CD8-positive, alpha-beta memory T cell (primary cell): ENCODE measurements around the gene KIFC3. TPM values are rescaled to one million over a fixed set of nuclear protein-coding genes. Genes with fewer than 3 reads are reported as not detected.

Source experiments
- CTCF ChIA-PET: fragments of 350-600 bp; sonication (Branson Sonifier 250); formaldehyde crosslinking; loops from one replicate; lab custom pipeline; 2021; ENCODE audit warnings: antibody characterized with exemption; lab: Charles Lee
- POLR2A ChIA-PET: fragments of 350-600 bp; sonication (Branson Sonifier 250); formaldehyde crosslinking; loops from one replicate; lab custom pipeline; 2021; ENCODE audit warnings: antibody characterized with exemption; lab: Charles Lee
- DNase-seq, 5 donors: peaks; one replicate each; pipeline versions ENCODE4 v3.0.0 to v3.0.0-alpha.2; 2020 to 2022; ENCODE audit warnings: mixed read lengths in 1 of 5
- H3K27ac ChIP-seq: one replicate; pipeline ENCODE4 v1.7.0; 2013; ENCODE audit warnings: low read depth, mild to moderate bottlenecking, low read length, moderate library complexity
- H3K27me3 ChIP-seq: 2 replicates; pipeline ENCODE4 v1.7.0; 2013; ENCODE audit warnings: low read length, mild to moderate bottlenecking; ENCODE audit not compliant: insufficient read depth, poor library complexity, severe bottlenecking
- H3K36me3 ChIP-seq: 2 replicates; pipeline ENCODE4 v1.7.0; 2013; ENCODE audit warnings: mild to moderate bottlenecking, low read length, moderate library complexity; ENCODE audit not compliant: insufficient read depth
- H3K4me1 ChIP-seq: 2 replicates; pipeline ENCODE4 v1.7.0; 2013; ENCODE audit warnings: mild to moderate bottlenecking, low read length, moderate library complexity; ENCODE audit not compliant: insufficient read depth
- H3K4me3 ChIP-seq: 2 replicates; pipeline ENCODE4 v1.7.0; 2013; ENCODE audit warnings: mild to moderate bottlenecking, low read length
- H3K9me3 ChIP-seq: 2 replicates; pipeline ENCODE4 v1.7.0; 2013; ENCODE audit warnings: mild to moderate bottlenecking, low read length
- H3K27ac Mint-ChIP-seq, 8 donors: one replicate each; pipeline ENCODE4 v1.8.0; 2020 to 2021; ENCODE audit warnings: mixed read lengths in 8 of 8, mild to moderate bottlenecking in 6 of 8, inconsistent platforms in 3 of 8, moderate library complexity in 3 of 8
- H3K27me3 Mint-ChIP-seq, 2 donors: one replicate each; pipeline ENCODE4 v1.8.0; 2020 to 2021; ENCODE audit warnings: mixed read lengths in 2 of 2, mild to moderate bottlenecking in 1 of 2, moderate library complexity in 1 of 2
- H3K36me3 Mint-ChIP-seq, 3 donors: one replicate each; pipeline ENCODE4 v1.8.0; 2020 to 2021; ENCODE audit warnings: mixed read lengths in 3 of 3, inconsistent platforms in 1 of 3, mild to moderate bottlenecking in 1 of 3
- H3K4me1 Mint-ChIP-seq, 3 donors: one replicate each; pipeline ENCODE4 v1.8.0; 2020 to 2021; ENCODE audit warnings: mixed read lengths in 3 of 3, inconsistent platforms in 1 of 3, mild to moderate bottlenecking in 1 of 3
- H3K4me3 Mint-ChIP-seq, 7 donors: one replicate each; pipeline ENCODE4 v1.8.0; 2020 to 2021; ENCODE audit warnings: mixed read lengths in 7 of 7, mild to moderate bottlenecking in 6 of 7, moderate library complexity in 4 of 7, inconsistent platforms in 2 of 7
- H3K9me3 Mint-ChIP-seq, 5 donors: one replicate each; pipeline ENCODE4 v1.8.0; 2020 to 2022; ENCODE audit warnings: mixed read lengths in 5 of 5, mild to moderate bottlenecking in 3 of 5, moderate library complexity in 2 of 5, inconsistent platforms in 1 of 5
- polyA plus RNA-seq: library from polyadenylated mRNA; unstranded; fragments of 300-500 nt; fragmentation: Illumina TruSeq; gene quantifications from one replicate; pipeline ENCODE4 v1.2.3, GENCODE V29; 2021
- total RNA-seq, 2 experiments: library from RNA; stranded (reverse); gene quantifications; one replicate each; pipeline ENCODE4 v1.2.3, GENCODE V29; 2021

The KIFC3 gene
- total and polyA plus RNA-seq, 3 experiments from 2014 or later, result 0.82 to 3.2 (median 2.9) TPM

DNA sequence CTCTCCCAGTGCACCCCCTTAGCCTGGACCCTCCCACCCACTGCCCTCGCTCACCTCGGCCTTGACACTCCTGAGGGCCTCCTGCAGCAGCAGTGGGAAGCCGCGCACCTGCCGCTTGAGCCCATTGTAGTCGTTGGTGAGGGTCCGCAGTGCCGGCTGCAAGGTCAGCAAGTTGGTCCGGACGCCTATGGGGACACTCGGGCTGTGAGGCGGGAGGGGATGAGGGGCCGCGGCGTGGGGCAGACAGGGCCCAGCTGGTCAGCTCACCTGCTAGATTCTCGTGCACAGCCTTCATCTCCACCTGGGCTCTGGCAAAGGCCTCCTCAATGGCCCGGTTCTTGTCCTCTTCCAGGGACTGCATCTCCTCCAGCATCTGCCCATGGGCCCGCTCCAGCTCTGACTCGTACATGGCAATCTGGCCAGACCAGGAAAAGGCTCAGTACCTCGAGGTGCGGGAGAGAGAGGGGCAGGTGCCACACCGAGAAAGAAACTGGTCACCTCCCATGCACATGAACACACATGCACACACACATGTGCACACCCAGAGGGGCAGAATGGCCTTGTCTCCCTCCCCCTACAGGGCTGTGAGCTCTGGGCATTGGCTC is 32.6 kb downstream of the KIFC3 start:
- Histone ChIP-seq H3K4me1 (no peaks in the 10 kb centered on the region), H3K4me3 (no peak overlapping the region), H3K27ac (no peak overlapping the region), H3K27me3 (no peaks in the 10 kb centered on the region), H3K9me3 (no peaks in the 10 kb centered on the region), H3K36me3 (no peaks in the 10 kb centered on the region)
- Mint-ChIP-seq H3K4me3 (no peak overlapping the region), H3K27me3 (no peaks in the 10 kb centered on the region), H3K9me3 (no peaks in the 10 kb centered on the region), H3K27ac (no peak overlapping the region), H3K36me3 (no peaks in the 10 kb centered on the region), H3K4me1 (no peaks in the 10 kb centered on the region)
- DNase-seq, result no peak
- ChIA-PET POLR2A (no interaction called here), CTCF (interaction anchor here (0.7 kb wide), 1 partner anchor 24 kb away, joined by 3 read pairs; no protein-coding TSS in a partner anchor)

DNA sequence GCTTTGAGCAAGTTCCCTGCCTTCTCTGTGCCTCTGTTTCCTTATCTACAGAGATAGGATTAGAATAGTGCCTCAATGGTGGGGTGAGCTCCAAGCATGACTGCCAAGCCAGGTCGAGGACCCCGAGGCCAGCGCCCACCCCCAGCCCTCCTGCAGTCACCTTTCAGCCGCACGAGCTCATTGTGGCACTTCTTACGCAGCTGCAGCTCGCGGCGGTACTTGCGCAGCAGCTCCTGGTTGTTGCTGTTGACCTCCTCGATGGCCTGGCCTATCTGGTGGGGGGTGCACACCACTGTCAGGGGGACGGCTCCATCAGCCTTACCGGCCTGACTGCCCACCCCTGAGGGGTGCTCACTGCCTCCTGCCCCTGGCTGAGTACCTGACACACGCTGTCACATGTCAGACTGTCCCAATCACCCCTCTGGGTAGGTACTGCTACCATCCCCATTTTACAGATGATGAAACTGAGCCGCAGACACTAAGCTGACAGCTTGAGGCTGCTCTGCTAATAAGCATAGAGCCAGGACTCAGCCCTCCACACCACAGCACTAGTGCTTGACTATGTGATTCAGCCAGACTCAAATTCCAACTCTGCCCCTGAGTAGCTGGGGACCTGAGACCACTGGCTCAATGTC is 35.5 kb downstream of the KIFC3 start:
- CTCF ChIA-PET, result interaction anchor here (3.9 kb wide), 1 partner anchor 10 kb away, joined by 17 read pairs; no protein-coding TSS in a partner anchor

DNA sequence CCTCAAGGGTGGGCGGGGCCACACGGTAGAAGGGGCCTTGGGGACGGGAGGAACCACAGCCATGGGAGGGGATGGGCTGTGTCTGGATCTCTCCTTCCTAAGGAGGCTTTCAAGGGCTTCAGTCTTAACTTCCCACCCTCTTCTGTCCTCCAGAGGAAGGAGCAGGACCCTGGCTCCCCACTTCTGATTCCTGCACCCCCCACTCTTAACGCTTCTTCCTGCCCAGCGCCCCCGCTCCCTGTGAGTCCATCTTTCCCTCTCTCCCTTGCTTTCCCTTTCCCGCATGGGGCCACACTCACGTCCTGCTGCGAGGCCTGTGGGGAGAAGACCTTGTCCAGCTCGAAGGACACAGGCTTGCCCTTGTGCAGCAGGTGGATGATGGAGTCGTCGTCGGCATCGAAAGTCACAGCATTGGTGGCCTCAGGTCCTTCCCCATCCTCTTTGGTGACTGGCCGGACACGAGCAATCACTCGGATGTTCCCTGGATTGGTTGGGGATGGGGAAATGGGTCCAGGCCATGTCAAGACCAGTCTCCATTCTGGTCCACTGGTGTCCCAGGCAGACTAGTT is 37.0 kb downstream of the KIFC3 start:
- Mint-ChIP-seq H3K4me3 (no peak overlapping the region), H3K9me3 (no peaks in the 10 kb centered on the region), H3K4me1 (no peaks in the 10 kb centered on the region), H3K27me3 (no peaks in the 10 kb centered on the region), H3K36me3 (no peaks in the 10 kb centered on the region), H3K27ac (no peak overlapping the region)
- Histone ChIP-seq H3K27ac (no peak overlapping the region), H3K36me3 (no peaks in the 10 kb centered on the region), H3K4me3 (no peak overlapping the region), H3K4me1 (no peaks in the 10 kb centered on the region), H3K27me3 (no peaks in the 10 kb centered on the region), H3K9me3 (no peaks in the 10 kb centered on the region)
- POLR2A ChIA-PET, result no interaction called here
- CTCF ChIA-PET, result interaction anchor here (3.9 kb wide), 1 partner anchor 8 kb away, joined by 17 read pairs; no protein-coding TSS in a partner anchor
- DNase-seq, result no peak

More for the DNA sequence above, 35.5 kb downstream of the KIFC3 start:
- peak overlapping the region in 2 of 8 donors; percentile 21 to 42 for H3K27ac Mint-ChIP-seq
- Histone ChIP-seq H3K36me3 (no peaks in the 10 kb centered on the region), H3K27me3 (no peaks in the 10 kb centered on the region), H3K9me3 (no peaks in the 10 kb centered on the region), H3K4me3 (no peak overlapping the region), H3K27ac (no peak overlapping the region), H3K4me1 (no peaks in the 10 kb centered on the region)
- H3K4me1 Mint-ChIP-seq, result no peaks in the 10 kb centered on the region
- H3K27me3 Mint-ChIP-seq, result no peaks in the 10 kb centered on the region
- H3K9me3 Mint-ChIP-seq, result no peaks in the 10 kb centered on the region
- POLR2A ChIA-PET, result no interaction called here
- H3K4me3 Mint-ChIP-seq, result no peak overlapping the region
- H3K36me3 Mint-ChIP-seq, result no peaks in the 10 kb centered on the region
- no peak for DNase-seq

DNA sequence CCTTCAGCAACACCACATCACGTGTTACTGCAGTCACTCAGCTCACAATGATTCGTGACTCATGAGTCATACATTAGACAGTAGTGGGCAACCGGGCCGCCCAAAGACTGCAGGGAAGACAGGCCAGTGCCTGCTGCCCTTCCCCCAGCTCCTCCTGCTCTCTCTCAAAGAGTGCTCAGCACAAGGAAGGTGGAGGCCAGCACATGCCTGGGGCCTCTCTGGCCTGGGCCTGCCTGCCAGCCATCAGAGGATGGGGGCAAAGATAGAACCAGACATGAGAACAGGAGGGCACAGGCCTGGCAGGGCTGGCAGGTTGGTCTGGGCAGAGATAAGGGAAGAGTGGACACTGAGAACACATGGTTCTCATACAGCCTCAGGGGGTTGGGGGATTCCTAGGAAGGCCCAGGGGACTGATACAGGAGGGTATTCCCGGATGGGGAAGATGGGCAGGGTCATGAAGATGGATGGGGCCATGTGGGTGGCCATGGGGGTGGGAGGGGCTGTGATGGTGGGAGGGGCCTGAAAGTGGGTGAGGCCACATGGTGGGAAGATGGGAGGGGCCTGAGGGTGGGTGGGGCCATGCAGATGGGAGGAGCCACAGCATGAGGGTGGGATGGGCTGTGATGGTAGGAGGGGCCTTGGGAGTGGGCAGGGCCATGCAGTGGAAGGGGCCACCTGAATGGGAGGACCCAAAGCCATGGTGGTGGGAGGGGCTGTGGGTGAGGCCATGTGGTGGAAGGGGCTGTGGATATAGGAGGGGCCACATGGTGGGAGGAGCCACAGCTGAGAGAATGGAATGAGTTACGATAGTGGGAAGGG is 37.7 kb downstream of the KIFC3 start:
- peak in 3 of 5 donors; percentile 14 to 19 (median 16) for DNase-seq
- Mint-ChIP-seq H3K27me3 (no peaks in the 10 kb centered on the region), H3K36me3 (no peaks in the 10 kb centered on the region), H3K27ac (no peak overlapping the region), H3K4me1 (no peaks in the 10 kb centered on the region), H3K9me3 (no peaks in the 10 kb centered on the region), H3K4me3 (no peak overlapping the region)
- H3K36me3 ChIP-seq, result no peaks in the 10 kb centered on the region
- no peak overlapping the region for H3K4me3 ChIP-seq
- H3K27ac ChIP-seq, result no peak overlapping the region
- CTCF ChIA-PET, result no interaction called here
- POLR2A ChIA-PET, result no interaction called here
- no peaks in the 10 kb centered on the region for H3K4me1 ChIP-seq
- H3K9me3 ChIP-seq, result no peaks in the 10 kb centered on the region
- H3K27me3 ChIP-seq, result no peaks in the 10 kb centered on the region

DNA sequence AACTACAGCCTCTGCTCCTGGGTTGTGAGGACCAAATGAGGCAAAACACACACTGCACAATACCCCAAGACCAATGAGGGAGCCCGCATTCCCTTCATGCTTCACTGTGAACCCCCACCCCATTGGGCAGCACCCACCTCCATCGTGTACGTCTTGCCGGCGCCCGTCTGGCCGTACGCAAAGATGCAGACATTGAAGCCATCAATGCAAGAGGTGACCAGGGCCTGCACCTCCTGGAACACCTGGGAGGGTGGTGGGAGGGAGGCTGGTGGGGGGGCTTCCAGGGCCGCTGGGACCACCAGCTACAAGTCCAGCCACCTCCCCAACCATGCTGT is 38.3 kb downstream of the KIFC3 start:
- H3K4me3 ChIP-seq, result no peak overlapping the region
- no peaks in the 10 kb centered on the region for H3K27me3 Mint-ChIP-seq
- CTCF ChIA-PET, result no interaction called here
- no peaks in the 10 kb centered on the region for H3K36me3 ChIP-seq
- POLR2A ChIA-PET, result no interaction called here
- no peaks in the 10 kb centered on the region for H3K9me3 ChIP-seq
- H3K4me1 ChIP-seq, result no peaks in the 10 kb centered on the region
- no peaks in the 10 kb centered on the region for H3K9me3 Mint-ChIP-seq
- no peak for DNase-seq
- no peak overlapping the region for H3K27ac Mint-ChIP-seq
- H3K4me1 Mint-ChIP-seq, result no peaks in the 10 kb centered on the region
- no peak overlapping the region for H3K4me3 Mint-ChIP-seq
- H3K27me3 ChIP-seq, result no peaks in the 10 kb centered on the region
- no peak overlapping the region for H3K27ac ChIP-seq
- no peaks in the 10 kb centered on the region for H3K36me3 Mint-ChIP-seq

DNA sequence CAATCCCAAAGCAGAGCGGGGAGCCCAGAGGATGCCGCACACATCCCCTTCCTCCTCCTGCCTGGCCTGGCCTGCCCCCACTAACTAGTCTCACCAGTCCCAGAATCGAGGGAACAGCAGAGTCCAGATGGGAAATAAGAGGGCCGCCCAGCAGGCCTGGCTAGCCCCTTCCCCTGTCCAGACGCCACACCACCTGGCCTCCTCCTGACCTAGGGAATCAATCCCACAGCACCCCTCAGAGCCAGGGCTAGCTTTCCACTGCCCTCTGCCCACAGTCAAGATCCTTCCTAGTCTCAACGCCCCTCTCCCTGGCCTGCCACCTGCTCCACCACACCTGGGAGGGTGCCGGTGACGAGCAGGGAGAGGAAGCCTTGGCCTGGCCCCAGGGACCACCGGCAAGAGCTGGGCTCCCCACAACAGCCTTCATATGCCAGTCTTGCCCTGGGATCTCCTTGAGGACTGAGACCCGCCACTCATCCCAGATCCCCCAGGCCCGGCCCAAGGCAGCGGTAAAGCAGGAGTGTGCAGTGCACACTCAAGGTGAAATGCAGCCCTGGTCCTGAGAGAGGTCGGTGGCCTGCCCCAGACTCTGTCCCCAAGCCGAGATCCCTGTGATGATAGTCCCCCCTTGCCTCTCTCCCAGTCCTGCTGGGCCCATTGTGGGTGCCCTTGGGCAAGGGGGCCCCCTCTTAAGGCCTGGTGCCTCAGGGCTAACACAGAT is 38.8 kb downstream of the KIFC3 start:
- Mint-ChIP-seq H3K36me3 (no peaks in the 10 kb centered on the region), H3K27ac (no peak overlapping the region), H3K9me3 (no peaks in the 10 kb centered on the region), H3K4me3 (no peak overlapping the region), H3K27me3 (no peaks in the 10 kb centered on the region), H3K4me1 (peaks cover 0 to 4% (median 0%) of the 10 kb centered on the region in 3 donors)
- no peak overlapping the region for H3K27ac ChIP-seq
- H3K9me3 ChIP-seq, result no peaks in the 10 kb centered on the region
- no peaks in the 10 kb centered on the region for H3K27me3 ChIP-seq
- no peaks in the 10 kb centered on the region for H3K4me1 ChIP-seq
- CTCF ChIA-PET, result no interaction called here
- DNase-seq, result no peak
- H3K4me3 ChIP-seq, result no peak overlapping the region
- H3K36me3 ChIP-seq, result no peaks in the 10 kb centered on the region
- POLR2A ChIA-PET, result no interaction called here

DNA sequence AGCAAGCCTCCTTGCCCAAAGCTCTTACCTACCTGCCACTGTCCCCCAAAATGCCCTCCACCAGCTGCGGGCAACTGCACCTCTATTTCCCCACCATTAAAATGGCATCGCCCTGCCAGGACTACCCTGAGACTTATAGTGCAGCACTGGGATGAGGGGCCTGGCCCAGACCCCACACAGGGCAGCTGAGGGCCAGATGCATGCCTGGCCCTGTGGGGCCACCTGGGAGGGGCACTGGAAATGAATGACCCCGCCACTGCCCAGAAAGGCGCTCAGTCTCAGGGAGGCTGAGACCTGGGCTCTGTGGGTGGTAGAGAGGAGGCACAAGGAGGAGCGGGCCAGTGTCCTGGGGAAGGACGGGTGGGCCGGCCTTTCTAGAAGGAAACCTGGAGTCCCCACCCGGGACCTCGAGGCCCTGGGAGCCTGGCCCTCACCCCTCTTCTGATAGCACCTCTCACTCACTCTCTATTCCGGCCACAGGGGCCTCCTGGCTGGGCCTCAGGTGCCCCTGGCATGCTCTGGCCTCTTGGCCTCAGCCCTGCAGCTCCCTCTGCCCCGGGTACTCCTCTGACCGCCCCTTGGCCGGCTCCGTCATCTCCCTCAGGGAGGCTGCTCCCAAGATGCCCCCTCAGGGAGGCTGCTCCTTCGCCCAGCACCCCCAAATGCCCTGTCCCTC is 39.8 kb downstream of the KIFC3 start:
- Histone ChIP-seq H3K27me3 (no peaks in the 10 kb centered on the region), H3K27ac (no peak overlapping the region), H3K9me3 (no peaks in the 10 kb centered on the region), H3K4me3 (no peak overlapping the region), H3K4me1 (no peaks in the 10 kb centered on the region), H3K36me3 (no peaks in the 10 kb centered on the region)
- Mint-ChIP-seq H3K4me3 (no peak overlapping the region), H3K9me3 (no peaks in the 10 kb centered on the region), H3K36me3 (no peaks in the 10 kb centered on the region), H3K4me1 (peaks cover 0 to 4% (median 0%) of the 10 kb centered on the region in 3 donors), H3K27ac (no peak overlapping the region), H3K27me3 (no peaks in the 10 kb centered on the region)
- ChIA-PET CTCF (no interaction called here), POLR2A (no interaction called here)
- no peak for DNase-seq
